Prostate gland (tissue), 2 donors: ENCODE data around the gene CYBA. TPM values are rescaled to one million over a fixed set of nuclear protein-coding genes. Genes with fewer than 3 reads are reported as not detected.

Experiments used
- DNase-seq: peaks from one replicate; pipeline ENCODE4 v3.0.0-alpha.2; 2019; ENCODE audit warnings: low spot score
- H3K27ac ChIP-seq, 2 donors: fragments of 200-600 bp; sonication (generic); 2 replicates each; pipeline ENCODE4 v1.5.1; 2017 to 2019
- H3K27me3 ChIP-seq: fragments of 200-600 bp; sonication (generic); replicated peaks from 2 replicates; pipeline ENCODE4 v1.5.1; 2019; ENCODE audit not compliant: insufficient read depth
- H3K36me3 ChIP-seq, 2 donors: fragments of 200-600 bp; sonication (generic); 1 replicate in 1 of 2; 2 replicates in 1 of 2; pipeline versions ENCODE4 v1.5.1 to v1.8.1; 2017 to 2019
- H3K4me1 ChIP-seq: fragments of 200-600 bp; sonication (generic); replicated peaks from 2 replicates; pipeline ENCODE4 v1.5.1; 2019
- H3K4me3 ChIP-seq, 2 donors: fragments of 200-600 bp; sonication (generic); 2 replicates each; pipeline ENCODE4 v1.5.1; 2017 to 2019
- H3K9me3 ChIP-seq: fragments of 200-600 bp; sonication (generic); 2 replicates; pipeline ENCODE4 v1.5.1; 2017
- CTCF ChIP-seq, 4 experiments: fragments of 200-600 bp in 2 of 4; fragments of 450-650 bp in 2 of 4; sonication (generic) in 2 of 4; IDR thresholded peaks; 1 replicate in 3 of 4; 2 replicates in 1 of 4; pipeline ENCODE4 v1.5.1; 2016 to 2019; ENCODE audit warnings: antibody characterized with exemption in 4 of 4, mild to moderate bottlenecking in 2 of 4, moderate library complexity in 2 of 4
- POLR2A ChIP-seq: fragments of 450-650 bp; IDR thresholded peaks from one replicate; pipeline ENCODE4 v1.6.1; 2016; ENCODE audit warnings: antibody characterized with exemption, mild to moderate bottlenecking
- POLR2AphosphoS5 ChIP-seq: sonication (generic); formaldehyde crosslinking; IDR thresholded peaks from one replicate; pipeline ENCODE4 v1.6.1; 2017; ENCODE audit warnings: antibody characterized with exemption
- WGBS: methylation state at CpG from one replicate; pipeline ENCODE4 v1.1.5; 2018; 5-methylcytosine and 5-hydroxymethylcytosine counted together
- intact Hi-C: fragments of 100-400 bp; cut with DNase I; formaldehyde crosslinking; loops from one replicate; pipeline ENCODE4 v1.14.2; 2022
- total RNA-seq, 2 donors: library from RNA; depleted of rRNA; stranded (reverse); fragments of >200 nt; gene quantifications; one replicate each; pipeline ENCODE4 v1.1.0, GENCODE V29; 2016

The CYBA gene
- total RNA-seq, 2 donors from 2014 or later: 86.0 to 155 TPM

GRCh38 chr16:88596483-88596882 is 54.4 kb downstream of the CYBA start:
- Histone ChIP-seq H3K27ac (no peak overlapping the region), H3K4me3 (no peak overlapping the region), H3K36me3 (peaks cover 3 to 12% of the 10 kb centered on the region in 2 donors), H3K4me1 (no peaks in the 10 kb centered on the region), H3K9me3 (no peaks in the 10 kb centered on the region), H3K27me3 (no peaks in the 10 kb centered on the region)
- TF ChIP-seq POLR2A (no peak), POLR2AphosphoS5 (no peak), CTCF (IDR thresholded peaks at IDR 0.05) (no peak)
- intact Hi-C loops: no loop called here
- DNase-seq: no peak
- 75% methylated on average over 3 of the region's 3 CpGs for WGBS

GRCh38 chr16:88595921-88596320 is 54.9 kb downstream of the CYBA start:
- Histone ChIP-seq H3K9me3 (no peaks in the 10 kb centered on the region), H3K4me3 (no peak overlapping the region), H3K4me1 (no peaks in the 10 kb centered on the region), H3K36me3 (peaks cover 3 to 12% of the 10 kb centered on the region in 2 donors), H3K27ac (no peak overlapping the region), H3K27me3 (no peaks in the 10 kb centered on the region)
- intact Hi-C loops: no loop called here
- no peak for DNase-seq
- 91% methylated on average over 10 of the region's 10 CpGs for WGBS
- TF ChIP-seq POLR2AphosphoS5 (no peak), CTCF (IDR thresholded peaks at IDR 0.05) (no peak), POLR2A (no peak)

- no peak for TF ChIP-seq POLR2A
- TF ChIP-seq POLR2AphosphoS5: no peak
- TF ChIP-seq CTCF (IDR thresholded peaks at IDR 0.05): no peak
- WGBS: 68% methylated on average over 6 of the region's 6 CpGs
- H3K4me1 ChIP-seq: no peaks in the 10 kb centered on the region
- H3K27ac ChIP-seq: no peak overlapping the region
- H3K36me3 ChIP-seq: peaks cover 3 to 4% of the 10 kb centered on the region in 2 donors
- no peaks in the 10 kb centered on the region for H3K27me3 ChIP-seq
- no peak overlapping the region for H3K4me3 ChIP-seq
- DNase-seq: no peak
- intact Hi-C loops: no loop called here
- no peaks in the 10 kb centered on the region for H3K9me3 ChIP-seq
These were observed 55.8 kb downstream of the CYBA start for GRCh38 chr16:88595101-88595500.

GRCh38 chr16:88593910-88594309 is 56.9 kb downstream of the CYBA start:
- 90% methylated on average over 6 of the region's 6 CpGs for WGBS
- H3K36me3 ChIP-seq: no peaks in the 10 kb centered on the region
- intact Hi-C loops: no loop called here
- no peak overlapping the region for H3K27ac ChIP-seq
- TF ChIP-seq POLR2AphosphoS5 (no peak), POLR2A (no peak), CTCF (IDR thresholded peaks at IDR 0.05) (no peak)
- H3K27me3 ChIP-seq: no peaks in the 10 kb centered on the region
- no peaks in the 10 kb centered on the region for H3K9me3 ChIP-seq
- no peaks in the 10 kb centered on the region for H3K4me1 ChIP-seq
- H3K4me3 ChIP-seq: no peak overlapping the region
- DNase-seq: no peak

- Histone ChIP-seq H3K4me3 (no peak overlapping the region), H3K9me3 (no peaks in the 10 kb centered on the region), H3K4me1 (no peaks in the 10 kb centered on the region), H3K27ac (no peak overlapping the region), H3K36me3 (no peaks in the 10 kb centered on the region), H3K27me3 (no peaks in the 10 kb centered on the region)
- intact Hi-C loops: no loop called here
- no peak for DNase-seq
- WGBS: 69% methylated on average over 11 of the region's 11 CpGs
- no peak for TF ChIP-seq CTCF (IDR thresholded peaks at IDR 0.05)
- no peak for TF ChIP-seq POLR2A
- no peak for TF ChIP-seq POLR2AphosphoS5
These were observed 57.4 kb downstream of the CYBA start for GRCh38 chr16:88593489-88593888.
